Measurements from ENCODE around the gene GSTT4.

GRCh38 chr22:24051028-24051427, 45.8 kb upstream of the GSTT4 start:
- TF ChIP-seq ELF4 (IDR thresholded peaks at IDR 0.05) (no peak), ZNF384 (IDR thresholded peaks at IDR 0.05) (no peak), CTBP1 (IDR thresholded peaks at IDR 0.05; ENCODE audit: borderline replicate concordance) (no peak), TARDBP (IDR thresholded peaks at IDR 0.05) (no peak), HDGF (IDR thresholded peaks at IDR 0.05; ENCODE audit: borderline replicate concordance) (no peak), FOXM1 (IDR thresholded peaks at IDR 0.05; ENCODE audit: borderline replicate concordance) (no peak), NFRKB (IDR thresholded peaks at IDR 0.05) (no peak), FOXA1 (IDR thresholded peaks at IDR 0.05) (no peak), SUZ12 (IDR thresholded peaks at IDR 0.05) (no peak), LEF1 (IDR thresholded peaks at IDR 0.05; ENCODE audit: borderline replicate concordance) (no peak), SP1 (IDR thresholded peaks at IDR 0.05) (no peak), PKNOX1 (IDR thresholded peaks at IDR 0.05) (no peak), L3MBTL2 (conservative IDR thresholded peaks at IDR 0.05) (no peak)
